Lower lobe of right lung (tissue), 2 donors: Measurements from ENCODE around the gene DCLK1. TPM values are rescaled to one million over a fixed set of nuclear protein-coding genes. Genes with fewer than 3 reads are reported as not detected.
A peak's percentile ranks its signal among the peaks of the same experiment; 100 is the strongest.

ENCODE experiments used
- ATAC-seq, 2 donors: fragments of 200-7000 bp; cut with Tn5 transposase; one replicate each; pipeline ENCODE4 v1.9.1; 2020 to 2022; ENCODE audit warnings: mild to moderate bottlenecking in 2 of 2, moderate library complexity in 2 of 2
- DNase-seq: peaks from one replicate; pipeline ENCODE4 v3.0.0-alpha.2; 2020
- H3K27ac ChIP-seq: fragments of 200-600 bp; one replicate; pipeline ENCODE4 v1.8.0; 2022
- H3K27me3 ChIP-seq: fragments of 200-600 bp; one replicate; pipeline ENCODE4 v1.8.0; 2022; ENCODE audit warnings: low read depth
- H3K36me3 ChIP-seq: fragments of 200-600 bp; one replicate; pipeline ENCODE4 v1.8.0; 2022; ENCODE audit warnings: mild to moderate bottlenecking
- H3K4me1 ChIP-seq: fragments of 200-600 bp; one replicate; pipeline ENCODE4 v1.8.0; 2022
- H3K4me3 ChIP-seq: fragments of 200-600 bp; one replicate; pipeline ENCODE4 v1.8.0; 2022; ENCODE audit warnings: mild to moderate bottlenecking
- H3K9me3 ChIP-seq: fragments of 200-600 bp; one replicate; pipeline ENCODE4 v1.8.0; 2022
- CTCF ChIP-seq: fragments of 200-600 bp; IDR thresholded peaks from one replicate; pipeline ENCODE4 v1.8.0; 2022; ENCODE audit warnings: antibody characterized with exemption, mild to moderate bottlenecking
- intact Hi-C: fragments of 100-400 bp; cut with DNase I; formaldehyde crosslinking; loops from one replicate; pipeline ENCODE4 v1.11.0; 2022
- total RNA-seq: library from RNA; stranded (reverse); fragmentation: NEBNext Ultra II Directional; extraction: Animal tissue kit (Norgen Biotek cat#: 25700); gene quantifications from one replicate; pipeline ENCODE4 v1.2.1, GENCODE V29; 2021
- donor health status: DM: no; HTN: yes; CAD: no; lungs with severe emphysema.

DCLK1 gene
- total RNA-seq, 1 donor from 2014 or later = 10.4 TPM

- intact Hi-C loops = no loop called here
- H3K9me3 ChIP-seq = peaks cover 1% of the 10 kb centered on the region
Observed at GRCh38 chr13:36014763-36015162, 116.4 kb downstream of the DCLK1 start.

GRCh38 chr13:36006894-36007675 is 124.1 kb downstream of the DCLK1 start:
- Histone ChIP-seq H3K27ac (no peak overlapping the region), H3K36me3 (no peaks in the 10 kb centered on the region), H3K9me3 (no peaks in the 10 kb centered on the region), H3K4me3 (no peak overlapping the region), H3K27me3 (no peaks in the 10 kb centered on the region), H3K4me1 (no peaks in the 10 kb centered on the region)
- TF ChIP-seq CTCF = no peak
- ATAC-seq (peak; percentile 35 to 59), DNase-seq (no peak)
- intact Hi-C loops = no loop called here

More at GRCh38 chr13:36014763-36015162, 116.4 kb downstream of the DCLK1 start:
- TF ChIP-seq CTCF = no peak
- DNase-seq (no peak), ATAC-seq (no peak)
- Histone ChIP-seq H3K4me1 (no peaks in the 10 kb centered on the region), H3K27ac (no peak overlapping the region), H3K4me3 (no peak overlapping the region), H3K27me3 (no peaks in the 10 kb centered on the region), H3K36me3 (no peaks in the 10 kb centered on the region)

- no peak for TF ChIP-seq CTCF
- H3K4me3 ChIP-seq = no peak overlapping the region
- H3K4me1 ChIP-seq = no peaks in the 10 kb centered on the region
- DNase-seq = peak; percentile 48
- intact Hi-C loops = no loop called here
- peak; percentile 90 to 93 for ATAC-seq
- H3K36me3 ChIP-seq = no peaks in the 10 kb centered on the region
- no peak overlapping the region for H3K27ac ChIP-seq
- no peaks in the 10 kb centered on the region for H3K27me3 ChIP-seq
- H3K9me3 ChIP-seq = no peaks in the 10 kb centered on the region
Observed at GRCh38 chr13:36006347-36006746, 124.8 kb downstream of the DCLK1 start.

GRCh38 chr13:36001561-36001960 is 129.6 kb downstream of the DCLK1 start:
- DNase-seq (no peak), ATAC-seq (no peak)
- Histone ChIP-seq H3K4me3 (no peak overlapping the region), H3K4me1 (no peaks in the 10 kb centered on the region), H3K27me3 (no peaks in the 10 kb centered on the region), H3K36me3 (no peaks in the 10 kb centered on the region), H3K9me3 (no peaks in the 10 kb centered on the region), H3K27ac (no peak overlapping the region)
- no peak for TF ChIP-seq CTCF
- intact Hi-C loops = no loop called here

- DNase-seq (no peak), ATAC-seq (no peak)
- H3K27ac ChIP-seq = no peak overlapping the region
- intact Hi-C loops = no loop called here
- no peaks in the 10 kb centered on the region for H3K4me1 ChIP-seq
- no peak overlapping the region for H3K4me3 ChIP-seq
- H3K9me3 ChIP-seq = no peaks in the 10 kb centered on the region
- H3K36me3 ChIP-seq = no peaks in the 10 kb centered on the region
- TF ChIP-seq CTCF = no peak
- no peaks in the 10 kb centered on the region for H3K27me3 ChIP-seq
Observed at GRCh38 chr13:36000028-36000427, 131.2 kb downstream of the DCLK1 start.
